ENCODE data around the gene ISM1.
"Not testable (repeated sequence)": the region's sequence is repeated elsewhere in the genome, so short reads cannot be mapped to it uniquely, and the experiment has no call there.

The ISM1 gene

DNA sequence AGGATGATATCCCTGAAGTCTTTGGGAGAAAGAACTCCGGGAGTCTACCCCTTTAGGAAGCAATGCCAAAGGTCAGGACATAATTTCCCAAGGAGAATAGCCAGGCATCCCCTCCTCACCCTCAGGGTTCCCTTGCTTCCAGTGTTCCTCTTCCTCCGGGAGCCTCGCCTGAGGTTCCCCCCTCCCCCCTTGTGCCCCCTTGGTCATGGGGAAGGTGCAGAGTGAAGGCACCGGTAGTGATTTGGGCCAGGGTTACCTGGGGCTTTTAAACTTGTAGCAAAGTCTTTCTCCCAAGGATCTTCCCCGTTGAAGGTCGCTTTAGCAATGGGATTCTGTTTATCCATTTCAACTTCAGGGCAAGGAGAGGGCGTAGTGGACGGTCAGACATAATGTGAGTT lies 1.2 kb downstream of the ISM1 start:
- no peak for DNase-seq

DNA sequence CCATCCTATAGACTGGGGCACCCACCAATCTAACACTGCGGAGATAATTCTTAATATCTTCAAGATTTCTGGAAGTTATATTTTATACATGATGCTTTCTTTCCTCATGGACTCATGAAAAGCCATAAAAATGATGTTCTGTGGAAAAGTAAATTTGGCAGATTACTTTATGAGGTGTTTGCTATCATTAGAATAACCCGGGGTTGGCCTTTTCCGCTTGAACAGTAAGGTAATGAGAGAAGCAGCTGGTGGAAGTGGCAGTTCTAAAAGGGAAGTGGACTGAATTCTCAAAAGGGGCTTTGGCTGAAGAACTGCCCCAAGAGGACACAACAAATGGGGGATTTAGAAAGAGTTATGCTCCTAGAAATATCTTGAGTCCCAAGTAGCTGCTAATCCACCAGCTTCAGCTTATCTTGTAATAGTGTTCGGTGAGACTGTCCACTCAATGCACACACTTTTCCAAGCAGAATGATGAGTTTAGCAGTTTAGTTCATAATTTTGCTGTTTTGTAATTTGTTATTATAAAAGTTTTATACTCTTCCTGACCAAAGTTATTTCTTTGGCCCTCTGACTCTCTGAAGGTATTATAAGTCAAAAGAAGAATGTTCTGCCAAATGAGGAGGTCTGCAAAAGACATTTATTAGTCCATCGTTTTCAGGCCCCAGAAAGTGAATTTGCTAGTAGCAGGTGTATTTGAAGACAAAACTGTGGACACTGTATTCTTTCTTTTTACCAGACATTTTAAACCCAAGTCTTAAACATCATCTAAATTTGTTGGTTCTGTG lies 2.9 kb downstream of the ISM1 start:
- DNase-seq, result no peak

GRCh38 chr20:13226367-13226766 lies 5.3 kb downstream of the ISM1 start:
- no peak for DNase-seq

DNA sequence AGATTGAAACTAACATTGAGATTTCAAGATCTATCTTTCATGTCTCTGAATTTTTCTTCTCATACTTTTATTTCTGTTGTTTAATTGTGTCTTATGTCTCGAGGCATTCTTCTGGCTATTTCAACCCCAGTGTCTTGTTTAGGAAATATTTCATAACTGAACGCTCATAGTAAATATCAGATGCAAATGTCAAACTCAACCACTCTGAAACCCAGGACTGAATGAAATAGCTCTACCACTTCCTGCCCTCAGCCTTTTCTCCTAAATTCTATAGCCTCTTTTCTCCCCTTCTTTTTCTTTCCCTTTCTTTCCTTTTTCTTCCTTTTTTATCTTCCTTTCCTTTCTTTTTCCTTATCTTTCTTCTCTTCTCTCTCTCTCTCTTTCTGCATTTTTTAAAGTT lies 7.7 kb downstream of the ISM1 start:
- DNase-seq, result no peak

- no peak for DNase-seq
Measured at GRCh38 chr20:13229538-13229937, 8.5 kb downstream of the ISM1 start.

GRCh38 chr20:13231031-13231752 lies 10.1 kb downstream of the ISM1 start:
- no peak for DNase-seq

- DNase-seq, result no peak
Measured at GRCh38 chr20:13232999-13233398, 11.9 kb downstream of the ISM1 start.

- DNase-seq, result no peak
Measured at GRCh38 chr20:13234961-13235360, 13.9 kb downstream of the ISM1 start.

DNA sequence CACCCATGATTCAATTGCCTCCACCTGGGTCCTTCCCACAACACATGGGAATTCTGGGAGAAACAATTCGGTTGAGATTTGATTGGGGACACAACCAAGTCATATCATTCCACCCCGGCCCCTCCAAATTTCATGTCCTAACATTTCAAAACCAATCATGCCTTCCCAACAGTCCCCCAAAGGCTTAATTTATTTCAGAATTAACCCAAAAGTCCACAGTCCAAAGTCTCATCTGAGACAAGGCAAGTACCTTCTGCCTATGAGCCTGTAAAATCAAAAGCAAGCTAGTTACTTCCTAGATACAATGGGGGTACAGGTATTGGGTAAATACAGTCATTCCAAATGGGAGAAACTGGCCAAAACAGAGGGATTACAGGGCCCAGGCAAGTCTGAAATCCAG lies 15.3 kb downstream of the ISM1 start:
- not testable (repeated sequence) for DNase-seq

DNA sequence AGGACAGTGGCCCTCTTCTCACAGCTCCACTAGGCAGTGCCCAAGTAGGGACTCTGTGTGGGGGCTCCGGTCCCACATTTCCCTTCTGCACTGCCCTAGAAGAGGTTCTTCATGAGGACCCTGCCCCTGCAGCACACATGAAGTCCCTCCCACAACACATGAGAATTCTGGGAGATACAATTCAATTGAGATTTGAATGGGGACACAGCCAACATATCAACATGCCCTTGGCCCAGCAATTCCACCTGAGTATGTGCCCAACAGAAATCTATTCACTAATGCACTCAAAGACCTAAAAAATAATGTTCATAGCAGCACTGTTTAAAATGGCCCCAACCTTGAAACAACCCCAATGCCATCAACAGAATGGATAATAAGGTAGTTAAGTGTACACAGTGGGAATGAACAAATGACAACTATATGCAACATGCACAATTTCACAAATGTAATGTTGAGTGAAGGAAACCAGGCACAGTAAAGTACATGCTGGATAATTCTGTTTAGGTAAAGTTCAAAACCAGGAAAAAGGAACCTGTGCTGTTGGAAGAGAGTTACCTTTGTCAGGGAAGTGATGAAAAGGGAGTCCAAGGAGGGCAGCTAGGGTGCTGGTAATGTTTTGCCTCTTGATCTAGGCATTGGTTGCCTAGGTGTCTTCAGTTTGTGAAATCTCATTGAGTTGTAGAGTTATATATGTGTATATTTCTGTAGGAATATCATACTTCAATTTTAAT lies 16.1 kb downstream of the ISM1 start:
- DNase-seq, result no peak

DNA sequence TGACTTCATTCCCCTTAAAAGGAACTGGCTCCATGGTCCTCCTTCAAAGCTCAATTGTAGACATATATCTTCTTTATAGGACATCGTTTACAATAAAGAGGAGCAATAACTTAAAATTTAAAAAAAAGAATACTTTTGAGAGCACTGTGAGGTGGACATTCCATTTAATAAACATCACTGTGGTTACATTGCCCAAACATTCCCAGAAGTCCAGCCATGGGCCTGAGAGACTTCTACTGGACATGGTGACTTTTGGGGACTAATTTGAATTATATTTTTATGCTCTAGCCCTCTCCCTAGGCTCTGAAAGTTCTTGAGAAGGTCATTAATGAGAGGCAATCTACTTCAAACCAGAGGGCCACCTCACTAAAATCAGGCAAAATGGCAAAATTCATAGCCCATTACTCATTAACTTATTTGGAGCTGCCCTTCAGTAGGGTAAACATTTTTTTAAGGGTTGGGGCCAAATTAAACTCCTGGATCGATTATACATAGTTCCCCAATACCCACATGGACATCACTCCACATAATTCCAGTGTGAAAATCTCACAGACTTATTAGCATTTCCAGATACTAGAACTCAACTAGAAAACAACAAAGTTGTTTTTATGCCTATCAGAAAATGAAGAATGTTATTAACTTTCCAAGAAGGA lies 17.1 kb downstream of the ISM1 start:
- no peak for DNase-seq

DNA sequence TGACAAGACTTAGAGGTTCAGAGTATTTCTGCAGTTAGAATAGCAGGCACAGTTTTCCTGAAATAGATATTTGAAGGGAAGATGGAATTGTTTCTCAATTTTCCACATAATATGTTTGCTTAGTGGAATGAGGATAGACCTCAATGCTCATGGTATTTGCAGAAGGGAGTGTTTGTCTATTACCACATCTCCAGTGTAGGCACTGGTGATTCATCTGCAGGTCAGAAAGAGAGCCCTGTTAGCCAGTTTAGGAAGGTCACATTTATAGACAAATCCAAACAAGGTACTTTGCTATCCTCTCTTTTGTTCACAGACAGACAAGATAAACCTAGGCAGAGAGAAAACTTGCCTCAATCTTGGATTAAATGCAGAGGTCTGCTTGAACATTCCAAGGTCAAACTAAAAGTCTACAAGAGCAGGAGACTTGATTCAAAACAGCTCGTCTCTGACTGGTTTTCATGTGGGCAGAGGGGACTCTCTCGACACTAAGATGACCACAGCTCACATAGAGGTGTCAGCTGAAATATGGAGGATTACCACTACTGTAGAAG lies 22.8 kb downstream of the ISM1 start:
- no peak for DNase-seq

- no peak for DNase-seq
Measured at GRCh38 chr20:13245250-13245723, 24.2 kb downstream of the ISM1 start.

DNA sequence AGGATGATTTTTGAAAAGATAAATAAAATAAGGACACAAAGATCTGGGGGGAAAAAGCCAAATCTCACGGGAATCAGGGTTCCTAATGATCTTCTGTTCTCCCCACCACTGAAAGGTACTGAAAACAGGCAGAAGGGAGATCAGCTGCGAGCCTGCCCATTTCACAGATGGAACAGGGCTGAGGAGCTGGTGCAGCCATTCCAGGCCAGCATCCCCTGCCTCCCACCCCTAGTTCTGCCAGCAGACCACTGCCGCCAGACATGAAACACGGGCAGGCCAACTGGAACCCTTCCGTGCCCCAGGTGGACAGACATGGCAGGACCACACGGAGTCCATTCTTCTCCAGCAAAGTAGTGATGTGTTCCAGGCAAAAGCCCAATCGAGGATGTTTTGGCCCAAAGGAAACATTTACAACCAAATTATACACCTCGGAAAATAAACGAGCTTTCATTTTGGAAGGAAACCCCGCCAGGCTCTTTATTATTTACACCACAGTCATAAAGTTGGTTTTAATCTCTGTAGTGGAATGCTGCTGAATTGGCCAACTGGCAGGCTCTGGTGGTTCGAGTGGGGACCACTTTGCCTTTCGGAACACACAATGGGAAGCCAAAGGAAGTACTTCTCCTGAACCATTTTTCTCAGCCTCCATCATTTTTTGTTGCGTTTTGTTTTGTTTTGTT lies 28.2 kb downstream of the ISM1 start:
- no peak for DNase-seq

DNA sequence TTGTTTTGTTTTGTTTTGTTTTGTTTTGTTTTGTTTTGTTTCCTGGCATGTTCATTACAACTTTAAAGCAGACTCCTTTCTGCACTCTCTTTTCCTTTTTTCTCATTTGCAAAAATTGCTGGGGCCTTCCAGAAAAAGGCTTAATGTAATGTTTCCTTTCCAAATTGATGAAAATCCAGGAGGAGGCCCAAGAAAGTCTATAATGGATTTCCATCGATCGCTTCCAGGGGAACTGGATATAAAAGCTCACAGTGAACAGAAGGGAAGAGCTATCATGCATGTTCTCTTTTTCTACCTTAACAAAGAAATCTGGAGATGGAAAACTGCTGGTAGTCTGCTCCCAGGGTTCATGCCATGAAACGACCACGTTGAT lies 28.7 kb downstream of the ISM1 start:
- no peak for DNase-seq

DNA sequence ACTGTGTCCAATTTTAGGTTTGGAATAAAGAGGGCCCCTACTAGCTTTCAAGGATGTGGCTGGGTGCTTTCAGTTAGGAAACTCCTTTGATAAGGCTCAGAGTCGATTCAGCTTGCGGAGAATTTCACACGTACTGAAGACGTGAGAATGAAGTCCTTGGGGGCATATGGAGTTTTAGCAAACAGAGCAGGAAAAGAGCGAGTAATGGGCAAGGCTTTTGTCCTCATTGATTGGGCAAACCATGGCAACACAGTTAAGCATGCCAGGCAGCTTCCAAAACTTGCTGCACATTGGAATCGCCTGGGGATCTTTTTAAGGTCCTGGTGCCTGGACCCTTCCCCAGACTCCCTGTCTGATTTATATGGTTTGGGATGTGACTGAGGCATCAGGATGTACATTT lies 29.2 kb downstream of the ISM1 start:
- DNase-seq, result no peak

- DNase-seq, result no peak
Measured at GRCh38 chr20:13251106-13251903, 30.2 kb downstream of the ISM1 start.

GRCh38 chr20:13251904-13252297 lies 30.8 kb downstream of the ISM1 start:
- DNase-seq, result no peak

GRCh38 chr20:13255356-13255755 lies 34.3 kb downstream of the ISM1 start:
- no peak for DNase-seq

DNA sequence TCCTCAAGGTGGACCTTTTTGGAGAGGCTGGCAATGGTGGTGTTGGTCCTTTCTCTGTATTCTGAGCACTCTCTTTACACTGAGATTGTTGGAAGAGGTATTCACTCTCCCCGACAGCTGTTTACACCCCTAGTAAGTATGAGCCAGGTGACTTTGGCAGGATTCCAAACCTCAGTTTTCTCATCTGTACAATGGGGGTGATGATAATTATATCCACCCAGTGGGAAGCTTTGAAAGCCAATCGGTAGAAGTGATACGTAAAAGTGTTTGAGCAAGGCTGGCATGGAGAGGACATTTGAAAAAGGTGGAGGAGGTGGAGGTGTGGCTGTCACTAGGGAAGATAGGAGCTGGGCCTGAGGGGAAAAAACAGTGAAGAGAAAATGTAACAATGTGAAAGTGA lies 35.5 kb downstream of the ISM1 start:
- peak; percentile 31 for DNase-seq

DNA sequence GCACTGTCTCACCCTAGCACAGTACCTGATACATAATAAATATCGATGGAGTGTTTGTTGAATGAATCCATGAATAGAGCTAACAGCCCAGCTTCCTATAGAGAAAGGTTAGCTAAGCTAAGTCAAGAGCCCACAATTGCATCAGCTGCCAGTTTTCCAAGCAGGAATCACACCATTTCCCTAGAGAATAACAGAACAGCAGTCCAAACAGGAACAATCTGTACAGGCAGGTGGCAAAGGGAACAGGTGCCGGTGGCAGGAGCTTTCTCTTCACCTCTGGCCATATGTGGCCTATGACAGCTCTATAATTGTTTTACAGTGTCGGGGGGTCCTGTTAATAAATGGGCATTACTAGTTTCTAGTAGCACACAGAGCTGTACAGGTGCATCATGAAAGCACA lies 38.8 kb downstream of the ISM1 start:
- DNase-seq, result no peak

Data from RPMI8226 (cell line).